K562 (cell line): ENCODE results near the gene ZMYND8. TPM values are rescaled to one million over a fixed set of nuclear protein-coding genes. Genes with fewer than 3 reads are reported as not detected.

ENCODE experiments used
- CSDE1 ChIP-seq, 2 experiments: fragments of 450-650 bp; IDR thresholded peaks; 2 replicates each; pipeline ENCODE4 v1.6.1; 2016; ENCODE audit warnings: mild to moderate bottlenecking in 1 of 2
- FOSL1 ChIP-seq: fragments of 200-800 bp; sonication (Bioruptor generic); conservative IDR thresholded peaks from 2 replicates; pipeline ENCODE4 v1.6.1; 2016; ENCODE audit warnings: missing genetic modification characterization, missing compliant biosample characterization
- MAFK ChIP-seq: IDR thresholded peaks from 2 replicates; pipeline ENCODE4 v1.6.1; 2011; ENCODE audit warnings: low read length, improper control_type of control experiment
- MEIS2 ChIP-seq: fragments of 450-650 bp; IDR thresholded peaks from 2 replicates; pipeline ENCODE4 v1.6.1; 2014; ENCODE audit warnings: mild to moderate bottlenecking; ENCODE audit not compliant: partially characterized antibody
- MTA2 ChIP-seq: fragments of 450-650 bp; IDR thresholded peaks from 2 replicates; pipeline ENCODE4 v1.6.1; 2016; ENCODE audit warnings: low read depth
- NFE2 ChIP-seq: IDR thresholded peaks from 2 replicates; pipeline ENCODE4 v1.6.1; 2014; ENCODE audit warnings: antibody characterized with exemption, low read depth
- NFIC ChIP-seq: fragments of 450-650 bp; IDR thresholded peaks from 2 replicates; pipeline ENCODE4 v1.6.1; 2017; ENCODE audit warnings: mild to moderate bottlenecking, inconsistent platforms
- PHF20 ChIP-seq: fragments of 450-650 bp; IDR thresholded peaks from 2 replicates; pipeline ENCODE4 v1.6.1; 2018; ENCODE audit not compliant: partially characterized antibody
- SP2 ChIP-seq: IDR thresholded peaks from 2 replicates; pipeline ENCODE4 v1.6.1; 2011; ENCODE audit warnings: mild to moderate bottlenecking, low read depth, low read length, moderate library complexity; ENCODE audit not compliant: poor library complexity, severe bottlenecking; ENCODE audit errors: extremely low read depth
- ZNF121 ChIP-seq: sonication (generic); formaldehyde crosslinking; conservative IDR thresholded peaks from 2 replicates; pipeline ENCODE4 v1.8.0; 2022; ENCODE audit warnings: missing genetic modification reagents
- ZNF212 ChIP-seq: fragments of 450-650 bp; formaldehyde crosslinking; IDR thresholded peaks from 2 replicates; pipeline ENCODE4 v1.4.0; 2020; ENCODE audit warnings: mild to moderate bottlenecking
- ZNF583 ChIP-seq: fragments of 250-450 bp; sonication (Bioruptor Pico); IDR thresholded peaks from 2 replicates; pipeline ENCODE4 v1.4.0; 2020
- polyA plus RNA-seq, 8 experiments: library from polyadenylated mRNA; depleted of rRNA in 4 of 8; stranded (reverse) in 5 of 8; unstranded in 3 of 8; fragments of >200 nt; fragmentation: Nextera tagmentation in 2 of 8; fragmentation: Illumina TruSeq in 1 of 8; extraction: Ambion mirVana in 2 of 8; extraction: Trizol in 1 of 8; gene quantifications; 2 replicates each; pipeline versions ENCODE4 v1.2.1 to v1.2.3, GENCODE V29; 2011 to 2014; ENCODE audit warnings: inconsistent platforms in 1 of 8, missing spikeins in 1 of 8
- total RNA-seq, 7 experiments: library from RNA; depleted of rRNA in 6 of 7; stranded (reverse); fragments of >200 nt in 6 of 7; fragmentation: Illumina TruSeq in 2 of 7; extraction: Trizol in 2 of 7; gene quantifications; 2 replicates each; pipeline versions ENCODE4 v1.2.1 to v1.2.3, GENCODE V29; 2011 to 2021; ENCODE audit warnings: low replicate concordance in 1 of 7
- TF ChIP-seq, protein P1 (sequence below), 3 experiments: IDR thresholded peaks in 2 of 3; conservative IDR thresholded peaks in 1 of 3; 2 replicates each; pipeline ENCODE4 v1.5.1; 2011 to 2012; ENCODE audit warnings: low read length in 3 of 3, mild to moderate bottlenecking in 3 of 3, control low read depth in 2 of 3, improper control_type of control experiment in 1 of 3, inconsistent platforms in 1 of 3, low read depth in 1 of 3, mixed read lengths in 1 of 3, moderate library complexity in 1 of 3; ENCODE audit not compliant: insufficient read depth in 2 of 3
- TF ChIP-seq, protein P2 (sequence below): sonication (generic); formaldehyde crosslinking; IDR thresholded peaks from 2 replicates; pipeline ENCODE4 v1.8.0; 2022; ENCODE audit warnings: missing genetic modification reagents, mild to moderate bottlenecking, borderline replicate concordance
- TF ChIP-seq, protein P3 (sequence below): sonication (generic); formaldehyde crosslinking; IDR thresholded peaks from 2 replicates; pipeline ENCODE4 v1.8.0; 2023; ENCODE audit warnings: missing genetic modification reagents, mild to moderate bottlenecking, borderline replicate concordance
- TF ChIP-seq, protein P4 (sequence below): sonication (generic); formaldehyde crosslinking; IDR thresholded peaks from 2 replicates; pipeline ENCODE4 v1.8.1; 2023; ENCODE audit warnings: mild to moderate bottlenecking, missing genetic modification reagents

ZMYND8 gene
- total and polyA plus RNA-seq, 9 of the 15 experiments (the other 6 are each of a cell fraction or from before 2014, with no cell fraction given): 31.8 to 148 (median 71.9) TPM

- TF ChIP-seq, protein P1, sequence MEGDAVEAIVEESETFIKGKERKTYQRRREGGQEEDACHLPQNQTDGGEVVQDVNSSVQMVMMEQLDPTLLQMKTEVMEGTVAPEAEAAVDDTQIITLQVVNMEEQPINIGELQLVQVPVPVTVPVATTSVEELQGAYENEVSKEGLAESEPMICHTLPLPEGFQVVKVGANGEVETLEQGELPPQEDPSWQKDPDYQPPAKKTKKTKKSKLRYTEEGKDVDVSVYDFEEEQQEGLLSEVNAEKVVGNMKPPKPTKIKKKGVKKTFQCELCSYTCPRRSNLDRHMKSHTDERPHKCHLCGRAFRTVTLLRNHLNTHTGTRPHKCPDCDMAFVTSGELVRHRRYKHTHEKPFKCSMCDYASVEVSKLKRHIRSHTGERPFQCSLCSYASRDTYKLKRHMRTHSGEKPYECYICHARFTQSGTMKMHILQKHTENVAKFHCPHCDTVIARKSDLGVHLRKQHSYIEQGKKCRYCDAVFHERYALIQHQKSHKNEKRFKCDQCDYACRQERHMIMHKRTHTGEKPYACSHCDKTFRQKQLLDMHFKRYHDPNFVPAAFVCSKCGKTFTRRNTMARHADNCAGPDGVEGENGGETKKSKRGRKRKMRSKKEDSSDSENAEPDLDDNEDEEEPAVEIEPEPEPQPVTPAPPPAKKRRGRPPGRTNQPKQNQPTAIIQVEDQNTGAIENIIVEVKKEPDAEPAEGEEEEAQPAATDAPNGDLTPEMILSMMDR (IDR thresholded peaks at IDR 0.05 in 2 of 3, conservative IDR thresholded peaks at IDR 0.05 in 1 of 3; ENCODE audit: insufficient read depth in 2 of 3, low read depth in 1 of 3, low read length in 3 of 3): no peak
- peak; percentile 77 for TF ChIP-seq MEIS2
- TF ChIP-seq MAFK: peak; percentile 78
- TF ChIP-seq, protein P2, sequence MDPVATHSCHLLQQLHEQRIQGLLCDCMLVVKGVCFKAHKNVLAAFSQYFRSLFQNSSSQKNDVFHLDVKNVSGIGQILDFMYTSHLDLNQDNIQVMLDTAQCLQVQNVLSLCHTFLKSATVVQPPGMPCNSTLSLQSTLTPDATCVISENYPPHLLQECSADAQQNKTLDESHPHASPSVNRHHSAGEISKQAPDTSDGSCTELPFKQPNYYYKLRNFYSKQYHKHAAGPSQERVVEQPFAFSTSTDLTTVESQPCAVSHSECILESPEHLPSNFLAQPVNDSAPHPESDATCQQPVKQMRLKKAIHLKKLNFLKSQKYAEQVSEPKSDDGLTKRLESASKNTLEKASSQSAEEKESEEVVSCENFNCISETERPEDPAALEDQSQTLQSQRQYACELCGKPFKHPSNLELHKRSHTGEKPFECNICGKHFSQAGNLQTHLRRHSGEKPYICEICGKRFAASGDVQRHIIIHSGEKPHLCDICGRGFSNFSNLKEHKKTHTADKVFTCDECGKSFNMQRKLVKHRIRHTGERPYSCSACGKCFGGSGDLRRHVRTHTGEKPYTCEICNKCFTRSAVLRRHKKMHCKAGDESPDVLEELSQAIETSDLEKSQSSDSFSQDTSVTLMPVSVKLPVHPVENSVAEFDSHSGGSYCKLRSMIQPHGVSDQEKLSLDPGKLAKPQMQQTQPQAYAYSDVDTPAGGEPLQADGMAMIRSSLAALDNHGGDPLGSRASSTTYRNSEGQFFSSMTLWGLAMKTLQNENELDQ: no peak
- no peak for TF ChIP-seq NFIC
- no peak for TF ChIP-seq SP2
- TF ChIP-seq PHF20: no peak
- TF ChIP-seq, protein P3, sequence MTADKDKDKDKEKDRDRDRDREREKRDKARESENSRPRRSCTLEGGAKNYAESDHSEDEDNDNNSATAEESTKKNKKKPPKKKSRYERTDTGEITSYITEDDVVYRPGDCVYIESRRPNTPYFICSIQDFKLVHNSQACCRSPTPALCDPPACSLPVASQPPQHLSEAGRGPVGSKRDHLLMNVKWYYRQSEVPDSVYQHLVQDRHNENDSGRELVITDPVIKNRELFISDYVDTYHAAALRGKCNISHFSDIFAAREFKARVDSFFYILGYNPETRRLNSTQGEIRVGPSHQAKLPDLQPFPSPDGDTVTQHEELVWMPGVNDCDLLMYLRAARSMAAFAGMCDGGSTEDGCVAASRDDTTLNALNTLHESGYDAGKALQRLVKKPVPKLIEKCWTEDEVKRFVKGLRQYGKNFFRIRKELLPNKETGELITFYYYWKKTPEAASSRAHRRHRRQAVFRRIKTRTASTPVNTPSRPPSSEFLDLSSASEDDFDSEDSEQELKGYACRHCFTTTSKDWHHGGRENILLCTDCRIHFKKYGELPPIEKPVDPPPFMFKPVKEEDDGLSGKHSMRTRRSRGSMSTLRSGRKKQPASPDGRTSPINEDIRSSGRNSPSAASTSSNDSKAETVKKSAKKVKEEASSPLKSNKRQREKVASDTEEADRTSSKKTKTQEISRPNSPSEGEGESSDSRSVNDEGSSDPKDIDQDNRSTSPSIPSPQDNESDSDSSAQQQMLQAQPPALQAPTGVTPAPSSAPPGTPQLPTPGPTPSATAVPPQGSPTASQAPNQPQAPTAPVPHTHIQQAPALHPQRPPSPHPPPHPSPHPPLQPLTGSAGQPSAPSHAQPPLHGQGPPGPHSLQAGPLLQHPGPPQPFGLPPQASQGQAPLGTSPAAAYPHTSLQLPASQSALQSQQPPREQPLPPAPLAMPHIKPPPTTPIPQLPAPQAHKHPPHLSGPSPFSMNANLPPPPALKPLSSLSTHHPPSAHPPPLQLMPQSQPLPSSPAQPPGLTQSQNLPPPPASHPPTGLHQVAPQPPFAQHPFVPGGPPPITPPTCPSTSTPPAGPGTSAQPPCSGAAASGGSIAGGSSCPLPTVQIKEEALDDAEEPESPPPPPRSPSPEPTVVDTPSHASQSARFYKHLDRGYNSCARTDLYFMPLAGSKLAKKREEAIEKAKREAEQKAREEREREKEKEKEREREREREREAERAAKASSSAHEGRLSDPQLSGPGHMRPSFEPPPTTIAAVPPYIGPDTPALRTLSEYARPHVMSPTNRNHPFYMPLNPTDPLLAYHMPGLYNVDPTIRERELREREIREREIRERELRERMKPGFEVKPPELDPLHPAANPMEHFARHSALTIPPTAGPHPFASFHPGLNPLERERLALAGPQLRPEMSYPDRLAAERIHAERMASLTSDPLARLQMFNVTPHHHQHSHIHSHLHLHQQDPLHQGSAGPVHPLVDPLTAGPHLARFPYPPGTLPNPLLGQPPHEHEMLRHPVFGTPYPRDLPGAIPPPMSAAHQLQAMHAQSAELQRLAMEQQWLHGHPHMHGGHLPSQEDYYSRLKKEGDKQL (CRISPR knock-in tag): no peak
- TF ChIP-seq, protein P4, sequence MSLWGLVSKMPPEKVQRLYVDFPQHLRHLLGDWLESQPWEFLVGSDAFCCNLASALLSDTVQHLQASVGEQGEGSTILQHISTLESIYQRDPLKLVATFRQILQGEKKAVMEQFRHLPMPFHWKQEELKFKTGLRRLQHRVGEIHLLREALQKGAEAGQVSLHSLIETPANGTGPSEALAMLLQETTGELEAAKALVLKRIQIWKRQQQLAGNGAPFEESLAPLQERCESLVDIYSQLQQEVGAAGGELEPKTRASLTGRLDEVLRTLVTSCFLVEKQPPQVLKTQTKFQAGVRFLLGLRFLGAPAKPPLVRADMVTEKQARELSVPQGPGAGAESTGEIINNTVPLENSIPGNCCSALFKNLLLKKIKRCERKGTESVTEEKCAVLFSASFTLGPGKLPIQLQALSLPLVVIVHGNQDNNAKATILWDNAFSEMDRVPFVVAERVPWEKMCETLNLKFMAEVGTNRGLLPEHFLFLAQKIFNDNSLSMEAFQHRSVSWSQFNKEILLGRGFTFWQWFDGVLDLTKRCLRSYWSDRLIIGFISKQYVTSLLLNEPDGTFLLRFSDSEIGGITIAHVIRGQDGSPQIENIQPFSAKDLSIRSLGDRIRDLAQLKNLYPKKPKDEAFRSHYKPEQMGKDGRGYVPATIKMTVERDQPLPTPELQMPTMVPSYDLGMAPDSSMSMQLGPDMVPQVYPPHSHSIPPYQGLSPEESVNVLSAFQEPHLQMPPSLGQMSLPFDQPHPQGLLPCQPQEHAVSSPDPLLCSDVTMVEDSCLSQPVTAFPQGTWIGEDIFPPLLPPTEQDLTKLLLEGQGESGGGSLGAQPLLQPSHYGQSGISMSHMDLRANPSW: no peak
- no peak for TF ChIP-seq CSDE1 (IDR thresholded peaks at IDR 0.05)
- peak; percentile 35; the same call in 1 of the 2 replicates for TF ChIP-seq FOSL1 (tag)
- TF ChIP-seq NFE2: peak; percentile 98
- TF ChIP-seq ZNF212 (CRISPR knock-in tag): no peak
- peak; percentile 69 for TF ChIP-seq ZNF583 (CRISPR knock-in tag)
- no peak for TF ChIP-seq ZNF121 (CRISPR knock-in tag)
- no peak for TF ChIP-seq MTA2
These were observed 968 bp upstream of the ZMYND8 start (continued) for GRCh38 chr20:47357296-47358038.
